ENCODE data around the gene CCNY.

Gene CCNY

GRCh38 chr10:35486297-35486990 is 150.1 kb downstream of the CCNY start:
- DNase-seq (ENCODE audit: low read depth in 2 of 2) = no peak

- DNase-seq (ENCODE audit: low read depth in 2 of 2) = no peak
These were observed 151.2 kb downstream of the CCNY start for GRCh38 chr10:35487336-35488034.

GRCh38 chr10:35488228-35488627 is 151.9 kb downstream of the CCNY start:
- no peak for DNase-seq (ENCODE audit: low read depth in 2 of 2)

GRCh38 chr10:35492386-35493195 is 156.3 kb downstream of the CCNY start:
- DNase-seq (ENCODE audit: low read depth in 2 of 2) = no peak

GRCh38 chr10:35493196-35494118 is 157.1 kb downstream of the CCNY start:
- no peak for DNase-seq (ENCODE audit: low read depth in 2 of 2)

GRCh38 chr10:35495521-35496119 is 159.3 kb downstream of the CCNY start:
- no peak for DNase-seq (ENCODE audit: low read depth in 2 of 2)

GRCh38 chr10:35497909-35498308 is 161.6 kb downstream of the CCNY start:
- no peak for DNase-seq (ENCODE audit: low read depth in 2 of 2)

GRCh38 chr10:35498693-35499092 is 162.4 kb downstream of the CCNY start:
- DNase-seq (ENCODE audit: low read depth in 2 of 2) = no peak

GRCh38 chr10:35501923-35502322 is 165.6 kb downstream of the CCNY start:
- DNase-seq (ENCODE audit: low read depth in 2 of 2) = no peak

GRCh38 chr10:35502692-35503091 is 166.4 kb downstream of the CCNY start:
- DNase-seq (ENCODE audit: low read depth in 2 of 2) = no peak

- no peak for DNase-seq (ENCODE audit: low read depth in 2 of 2)
These were observed 167.3 kb downstream of the CCNY start for GRCh38 chr10:35503578-35503977.

GRCh38 chr10:35504132-35504531 is 167.8 kb downstream of the CCNY start:
- DNase-seq (ENCODE audit: low read depth in 2 of 2) = no peak

- no peak for DNase-seq (ENCODE audit: low read depth in 2 of 2)
These were observed 169.0 kb downstream of the CCNY start for GRCh38 chr10:35505241-35505873.

GRCh38 chr10:35506741-35507140 is 170.4 kb downstream of the CCNY start:
- no peak for DNase-seq (ENCODE audit: low read depth in 2 of 2)

GRCh38 chr10:35507519-35508109 is 171.3 kb downstream of the CCNY start:
- DNase-seq (ENCODE audit: low read depth in 2 of 2) = no peak

GRCh38 chr10:35508647-35509046 is 172.3 kb downstream of the CCNY start:
- DNase-seq (ENCODE audit: low read depth in 2 of 2) = no peak

GRCh38 chr10:35510891-35511290 is 174.6 kb downstream of the CCNY start:
- no peak for DNase-seq (ENCODE audit: low read depth in 2 of 2)

- DNase-seq (ENCODE audit: low read depth in 2 of 2) = no peak
These were observed 175.3 kb downstream of the CCNY start for GRCh38 chr10:35511647-35512046.

- no peak for DNase-seq (ENCODE audit: low read depth in 2 of 2)
These were observed 179.9 kb downstream of the CCNY start for GRCh38 chr10:35516102-35516670.
